ENCODE data around the gene TBPL2.
A peak's percentile ranks its signal among the peaks of the same experiment; 100 is the strongest.

TBPL2 gene

GRCh38 chr14:55451398-55451797 is 11.0 kb upstream of the TBPL2 start:
- DNase-seq (ENCODE audit: extremely low read depth, low read depth) = no peak

DNA sequence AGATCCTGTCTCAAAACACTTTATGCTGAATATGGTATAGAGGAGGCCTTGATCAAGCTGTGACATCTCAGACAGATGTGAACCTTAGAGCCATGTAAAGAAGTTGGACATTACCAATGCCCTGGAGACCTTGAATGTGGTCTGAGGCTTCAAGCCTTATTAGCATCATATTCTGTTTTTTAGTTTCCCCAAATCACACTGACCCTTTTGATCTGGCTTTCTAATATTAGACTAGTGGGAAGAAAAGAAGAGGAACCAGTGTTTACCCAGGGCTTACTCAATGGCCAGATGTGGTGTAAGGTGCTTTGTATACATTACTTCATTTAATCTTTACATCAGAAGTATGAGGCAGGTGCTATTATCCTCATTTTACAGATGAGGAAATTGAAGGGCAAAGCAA is 10.6 kb upstream of the TBPL2 start:
- no peak for TF ChIP-seq CTCF (IDR thresholded peaks at IDR 0.05; ENCODE audit: low read depth, low read length, missing control alignments)
- no peak for DNase-seq (ENCODE audit: extremely low read depth, low read depth)
- H3K4me3 ChIP-seq (replicated peaks; ENCODE audit: low read depth, low read length) = no peak overlapping the region

More at GRCh38 chr14:55451398-55451797, 11.0 kb upstream of the TBPL2 start:
- H3K4me3 ChIP-seq (replicated peaks; ENCODE audit: low read depth, low read length) = no peak overlapping the region
- no peak for TF ChIP-seq CTCF (IDR thresholded peaks at IDR 0.05; ENCODE audit: low read depth, low read length, missing control alignments)

DNA sequence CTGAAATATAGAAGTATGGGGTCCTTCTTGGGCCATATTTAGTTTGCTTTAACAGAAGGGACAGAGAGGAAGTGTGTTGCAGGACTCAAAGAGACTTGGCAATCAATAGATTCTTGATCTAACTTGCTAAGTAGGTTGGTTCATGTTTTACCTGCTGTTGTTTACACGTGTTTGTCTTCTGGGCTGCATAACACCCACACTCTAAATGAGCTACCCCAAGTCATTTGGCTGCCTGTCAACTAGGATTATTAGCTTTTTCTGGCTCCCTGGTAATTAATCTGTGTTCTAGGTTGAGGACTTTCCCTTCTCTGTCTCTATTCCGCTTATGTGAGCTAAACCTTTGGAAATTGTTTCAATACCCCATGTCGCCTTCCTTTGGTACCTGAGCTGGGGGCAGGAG is 10.1 kb upstream of the TBPL2 start:
- no peak for DNase-seq (ENCODE audit: extremely low read depth, low read depth)
- no peak overlapping the region for H3K4me3 ChIP-seq (replicated peaks; ENCODE audit: low read depth, low read length)
- TF ChIP-seq CTCF (IDR thresholded peaks at IDR 0.05; ENCODE audit: low read depth, low read length, missing control alignments) = no peak

GRCh38 chr14:55450124-55450523 is 9.7 kb upstream of the TBPL2 start:
- no peak overlapping the region for H3K4me3 ChIP-seq (replicated peaks; ENCODE audit: low read depth, low read length)
- no peak for TF ChIP-seq CTCF (IDR thresholded peaks at IDR 0.05; ENCODE audit: low read depth, low read length, missing control alignments)
- no peak for DNase-seq (ENCODE audit: extremely low read depth, low read depth)

DNA sequence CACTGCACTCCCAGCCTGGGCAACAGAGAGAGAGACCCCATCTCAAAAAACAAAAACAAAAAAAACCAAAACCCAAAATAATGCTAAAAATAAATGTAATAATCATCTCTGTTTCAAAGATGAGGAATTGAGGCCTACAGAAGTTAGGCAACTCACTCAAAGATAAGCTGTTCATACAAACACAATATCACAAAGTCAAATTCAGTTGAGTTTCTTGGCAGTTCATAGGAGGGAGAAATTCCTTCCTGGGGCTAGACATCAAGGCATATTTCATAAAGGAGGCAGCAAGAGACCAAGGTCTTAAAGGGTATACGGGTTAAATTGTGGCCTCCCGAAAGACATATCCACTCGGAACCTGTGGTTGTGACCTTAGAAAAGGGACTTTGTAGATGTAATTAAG is 8.7 kb upstream of the TBPL2 start:
- no peak overlapping the region for H3K4me3 ChIP-seq (replicated peaks; ENCODE audit: low read depth, low read length)
- no peak for DNase-seq (ENCODE audit: extremely low read depth, low read depth)
- no peak for TF ChIP-seq CTCF (IDR thresholded peaks at IDR 0.05; ENCODE audit: low read depth, low read length, missing control alignments)

DNA sequence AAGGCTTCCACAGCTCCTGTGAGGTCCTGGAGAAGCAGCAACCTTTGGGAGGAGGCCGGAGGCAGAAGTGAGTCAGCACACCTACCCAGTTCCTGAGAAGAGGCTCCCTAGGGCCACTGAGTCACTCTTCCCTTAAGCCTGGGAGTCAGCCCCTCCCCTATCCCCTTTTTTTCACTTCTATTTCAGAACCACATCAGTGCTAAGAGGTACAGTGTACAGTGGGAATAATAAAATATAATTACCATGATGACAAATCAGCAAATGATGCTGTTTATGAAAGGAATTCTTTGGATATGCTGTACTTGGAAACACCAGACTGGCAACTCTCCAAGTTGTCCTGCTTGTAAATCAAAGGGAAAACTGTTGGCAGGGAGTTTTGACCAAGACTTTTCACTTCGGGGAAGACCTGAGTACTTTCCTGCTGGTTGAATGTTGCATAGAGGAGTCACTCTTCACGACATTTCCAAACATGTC is 7.8 kb upstream of the TBPL2 start:
- no peak overlapping the region for H3K4me3 ChIP-seq (replicated peaks; ENCODE audit: low read depth, low read length)
- peak; percentile 67 for DNase-seq (ENCODE audit: extremely low read depth, low read depth)
- TF ChIP-seq CTCF (IDR thresholded peaks at IDR 0.05; ENCODE audit: low read depth, low read length, missing control alignments) = no peak

- DNase-seq (ENCODE audit: extremely low read depth, low read depth) = no peak
- H3K4me3 ChIP-seq (replicated peaks; ENCODE audit: low read depth, low read length) = no peak overlapping the region
These were observed 6.4 kb upstream of the TBPL2 start for GRCh38 chr14:55446833-55447232.

More at GRCh38 chr14:55446833-55447232, 6.4 kb upstream of the TBPL2 start:
- no peak for TF ChIP-seq CTCF (IDR thresholded peaks at IDR 0.05; ENCODE audit: low read depth, low read length, missing control alignments)
